GM12892 (cell line): ENCODE data around the gene RHD.
"Not testable (repeated sequence)": the region's sequence is repeated elsewhere in the genome, so short reads cannot be mapped to it uniquely, and the experiment has no call there.

Source experiments
- DNase-seq: peaks from one replicate; pipeline ENCODE4 v3.0.0; 2011; ENCODE audit not compliant: insufficient read length
- FAIRE-seq: peaks from 2 replicates; lab custom pipeline; 2011; peaks lifted over from hg19 to GRCh38; lab: Jason Lieb, UNC
- POLR2A ChIP-seq: IDR thresholded peaks from 2 replicates; pipeline ENCODE4 v1.6.1; 2011; ENCODE audit warnings: low read depth, low read length, control low read depth

RHD gene

GRCh38 chr1:25267288-25268142 is 4.8 kb upstream of the RHD start:
- DNase-seq (peak; percentile 43), FAIRE-seq (peak; percentile 100)
- peak; percentile 29; the same call in 1 of the 2 replicates for TF ChIP-seq POLR2A

DNA sequence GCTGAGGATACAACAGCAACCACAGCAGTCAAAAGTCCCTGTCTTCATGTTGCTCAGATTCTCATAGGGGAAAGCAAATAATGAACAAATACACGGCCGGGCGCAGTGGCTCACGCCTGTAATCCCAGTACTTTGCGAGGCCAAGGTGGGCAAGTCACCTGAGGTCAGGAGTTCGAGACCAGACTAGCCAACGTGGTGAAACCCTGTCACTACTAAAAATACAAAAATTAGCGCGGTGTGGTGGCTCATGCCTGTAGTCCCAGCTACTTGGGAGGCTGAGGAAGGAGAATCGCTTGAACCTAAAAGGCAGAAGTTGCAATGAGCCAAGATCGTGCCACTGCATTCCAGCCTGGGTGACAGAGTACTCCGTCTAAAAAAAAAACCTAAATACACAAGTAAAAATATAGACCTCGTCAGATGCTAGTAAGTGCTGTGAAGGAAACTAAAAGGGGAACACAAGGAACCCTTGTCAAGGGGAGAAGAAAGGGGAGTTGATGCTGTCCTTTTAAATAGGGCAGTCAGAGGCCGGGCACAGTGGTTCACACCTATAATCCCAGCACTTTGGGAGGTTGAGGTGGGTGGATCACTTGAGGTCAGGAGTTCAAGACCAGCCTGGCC is 4.1 kb upstream of the RHD start:
- not testable (repeated sequence) for DNase-seq, FAIRE-seq

- not testable (repeated sequence) for FAIRE-seq, DNase-seq
Observed at GRCh38 chr1:25275648-25276047, 3.3 kb downstream of the RHD start.

DNA sequence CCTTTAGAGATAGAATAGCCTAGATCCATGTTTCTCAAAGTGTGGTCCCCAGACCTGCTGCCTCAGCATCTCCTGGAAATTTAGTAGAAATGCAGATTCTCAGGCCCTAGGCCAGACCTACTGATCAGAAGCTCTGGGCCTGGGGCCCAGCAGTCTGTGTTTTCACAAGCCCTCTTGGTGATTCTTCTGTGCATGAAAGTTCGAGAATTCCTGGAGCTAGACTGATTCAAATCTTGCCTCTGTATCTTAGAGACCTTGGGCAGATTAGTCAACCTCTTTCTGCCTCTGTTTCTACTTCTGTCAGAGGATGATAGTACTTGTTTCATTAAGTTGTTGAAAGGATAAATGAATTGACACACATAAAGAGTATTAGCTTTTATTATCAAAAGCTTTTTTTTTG is 5.0 kb downstream of the RHD start:
- FAIRE-seq, result peak; percentile 42
- not testable (repeated sequence) for DNase-seq

- not testable (repeated sequence) for FAIRE-seq, DNase-seq
Observed at GRCh38 chr1:25278358-25278757, 6.0 kb downstream of the RHD start.

GRCh38 chr1:25278790-25279189 is 6.5 kb downstream of the RHD start:
- not testable (repeated sequence) for FAIRE-seq

DNA sequence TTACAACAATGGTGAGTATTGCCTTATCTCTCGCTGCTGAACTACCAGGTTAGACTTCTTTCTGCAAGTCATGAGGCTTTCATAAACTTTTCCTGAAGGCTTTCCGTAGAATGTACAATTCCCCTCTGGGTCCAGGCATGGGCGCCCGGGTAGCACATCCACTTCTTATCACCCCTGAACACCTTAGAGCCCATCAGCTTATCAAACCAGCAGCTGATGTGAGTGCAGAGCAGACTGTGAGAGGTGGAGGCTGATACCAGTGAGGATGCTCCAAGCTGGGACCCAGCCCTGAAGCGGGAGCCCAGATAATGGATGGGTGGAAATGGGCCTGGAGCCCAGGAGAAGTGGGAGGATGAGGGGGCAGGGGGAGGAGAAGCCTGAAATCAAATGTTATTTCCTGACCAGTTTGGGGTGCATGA is 7.4 kb downstream of the RHD start:
- DNase-seq, FAIRE-seq: not testable (repeated sequence)

More at GRCh38 chr1:25278790-25279189, 6.5 kb downstream of the RHD start:
- not testable (repeated sequence) for DNase-seq

GRCh38 chr1:25285862-25286261 is 13.6 kb downstream of the RHD start:
- DNase-seq, result not testable (repeated sequence)
- FAIRE-seq, result peak; percentile 38

GRCh38 chr1:25287164-25287563 is 14.9 kb downstream of the RHD start:
- peak; percentile 86 for FAIRE-seq
- not testable (repeated sequence) for DNase-seq

DNA sequence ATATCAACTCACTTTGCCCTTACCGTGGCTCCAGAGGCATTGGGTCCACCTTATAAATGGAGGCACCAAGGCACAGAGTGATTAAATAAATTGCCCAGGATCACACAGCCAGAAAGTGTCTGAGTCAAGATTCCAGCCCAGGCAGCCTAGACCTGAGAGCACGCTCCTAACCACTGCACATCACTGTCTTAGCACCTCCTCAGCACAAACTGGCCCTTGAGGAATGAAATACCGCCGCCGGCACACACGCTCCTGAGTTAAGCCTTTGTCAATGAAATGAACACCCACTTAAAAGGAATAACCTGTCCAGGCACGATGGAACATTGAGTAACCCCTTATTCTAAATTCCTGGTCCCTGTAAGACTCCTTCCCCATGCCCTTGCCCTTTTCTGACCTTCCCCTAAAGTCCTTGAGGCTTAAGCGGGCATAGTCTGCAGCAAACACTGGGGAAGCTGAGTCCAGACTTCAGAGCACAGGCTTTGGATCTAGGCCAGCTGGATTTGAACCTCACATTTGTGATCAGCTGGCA is 16.3 kb downstream of the RHD start:
- DNase-seq, result not testable (repeated sequence)

GRCh38 chr1:25290043-25290442 is 17.7 kb downstream of the RHD start:
- FAIRE-seq, result peak; percentile 84
- DNase-seq, result not testable (repeated sequence)

More for the DNA sequence above, 16.3 kb downstream of the RHD start:
- not testable (repeated sequence) for FAIRE-seq

DNA sequence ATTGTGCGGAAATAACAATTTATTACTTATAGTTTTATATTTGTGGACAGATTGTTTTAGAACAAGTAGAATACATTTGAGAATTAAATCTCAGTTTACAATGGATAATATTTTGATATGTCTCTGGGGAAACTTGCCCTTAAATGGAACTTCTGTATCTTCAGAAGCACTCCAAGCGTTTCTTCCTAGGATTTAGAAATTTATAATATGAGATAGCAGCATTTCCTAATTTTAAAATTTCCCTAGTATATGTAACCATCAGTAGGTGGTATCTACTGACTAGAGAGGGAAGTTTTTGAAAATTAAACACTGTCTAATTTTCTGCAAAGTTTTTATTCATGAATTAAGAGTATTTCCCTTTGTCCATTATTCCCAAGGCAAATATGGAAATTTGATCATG is 21.1 kb downstream of the RHD start:
- FAIRE-seq, DNase-seq: not testable (repeated sequence)

GRCh38 chr1:25294889-25295826 is 22.8 kb downstream of the RHD start:
- FAIRE-seq, result peak; percentile 87
- DNase-seq, result not testable (repeated sequence)

DNA sequence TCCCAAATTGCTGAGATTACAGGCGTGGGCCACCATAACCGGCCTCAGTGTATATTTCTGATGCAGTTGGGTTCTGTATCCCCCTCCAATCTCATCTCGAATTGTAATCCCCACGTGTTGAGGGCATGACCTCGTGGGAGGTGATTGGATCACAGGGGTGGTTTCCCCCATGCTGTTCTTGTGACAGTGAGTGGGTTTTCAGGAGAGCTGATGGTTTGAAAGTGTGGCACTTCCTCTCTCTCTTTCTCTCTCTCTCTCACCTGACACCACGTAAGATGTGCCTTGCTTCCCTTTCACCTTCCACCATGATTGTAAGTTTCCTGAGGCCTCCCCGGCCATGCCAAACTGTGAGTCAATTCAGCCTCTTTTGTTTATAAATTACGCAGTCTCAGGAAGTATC is 24.2 kb downstream of the RHD start:
- not testable (repeated sequence) for DNase-seq
- peak; percentile 42 for FAIRE-seq

DNA sequence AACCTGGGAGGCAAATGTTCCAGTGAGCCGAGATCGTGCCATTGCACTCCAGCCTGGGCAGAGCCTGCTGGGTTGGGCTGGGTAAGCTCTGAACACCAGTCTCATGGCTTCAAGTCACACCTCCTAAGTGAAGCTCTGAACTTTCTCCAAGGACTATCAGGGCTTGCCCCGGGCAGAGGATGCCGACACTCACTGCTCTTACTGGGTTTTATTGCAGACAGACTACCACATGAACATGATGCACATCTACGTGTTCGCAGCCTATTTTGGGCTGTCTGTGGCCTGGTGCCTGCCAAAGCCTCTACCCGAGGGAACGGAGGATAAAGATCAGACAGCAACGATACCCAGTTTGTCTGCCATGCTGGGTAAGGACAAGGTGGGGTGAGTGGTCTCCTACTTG is 28.4 kb downstream of the RHD start:
- FAIRE-seq, DNase-seq: not testable (repeated sequence)

- not testable (repeated sequence) for DNase-seq, FAIRE-seq
Observed at GRCh38 chr1:25302330-25302729, 30.0 kb downstream of the RHD start.

DNA sequence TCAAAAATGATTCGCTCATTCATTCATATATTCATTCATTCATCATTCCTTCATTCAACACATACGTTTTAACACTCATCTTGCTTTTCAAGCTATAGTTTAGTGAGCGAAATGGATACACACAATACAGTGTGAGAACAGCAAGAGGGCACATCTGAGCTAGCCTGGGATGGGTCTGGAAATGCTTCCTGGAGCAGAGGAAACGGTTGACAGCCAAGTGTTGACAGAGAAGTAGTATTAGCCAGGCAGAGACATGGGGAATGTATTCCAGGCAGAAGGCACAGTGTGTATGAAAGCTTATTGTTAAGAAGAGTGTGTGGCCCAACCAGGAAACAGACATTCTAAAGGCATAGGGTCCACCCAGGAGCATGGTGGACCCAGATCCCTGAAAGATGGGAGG is 32.6 kb downstream of the RHD start:
- FAIRE-seq, DNase-seq: not testable (repeated sequence)

DNA sequence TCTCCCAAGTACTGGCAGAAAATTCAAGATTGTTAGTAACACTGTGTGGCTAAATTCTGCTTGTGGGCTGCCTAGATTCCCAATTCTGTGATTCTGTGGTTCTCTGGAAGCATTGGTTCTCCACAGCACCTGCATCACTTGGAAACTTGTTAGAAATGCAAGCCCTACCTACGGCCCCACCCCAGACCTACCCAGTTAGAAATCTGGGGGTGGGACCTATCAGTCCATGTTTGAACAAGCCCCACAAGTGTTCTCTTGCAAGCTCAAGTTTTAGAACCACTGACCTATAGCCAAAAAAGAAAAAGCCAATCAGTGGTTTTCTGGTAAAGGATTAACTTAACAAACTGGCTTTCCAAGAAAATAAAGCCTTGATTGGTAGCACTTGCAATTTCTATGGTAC is 35.9 kb downstream of the RHD start:
- peak; percentile 51 for FAIRE-seq

DNA sequence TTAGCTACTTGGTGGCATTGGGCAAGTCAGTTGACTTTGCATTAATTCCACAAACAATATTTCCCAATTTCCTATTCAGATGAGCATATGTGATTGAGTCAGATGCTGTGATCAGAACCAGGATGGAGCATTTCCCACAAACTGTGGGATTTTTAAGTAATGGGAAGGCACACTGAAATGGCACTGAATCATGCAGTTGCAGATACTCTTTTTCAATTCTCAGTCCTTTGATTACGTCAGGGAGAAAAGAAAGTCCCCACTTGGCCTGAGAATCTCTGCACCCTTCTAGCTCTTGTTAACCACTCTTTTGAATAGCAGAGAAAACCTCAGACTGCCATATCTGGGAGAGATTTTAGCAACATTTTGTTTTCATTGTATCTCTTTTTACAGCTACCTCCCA is 36.8 kb downstream of the RHD start:
- FAIRE-seq, DNase-seq: not testable (repeated sequence)

More for the DNA sequence above, 35.9 kb downstream of the RHD start:
- DNase-seq, result not testable (repeated sequence)
